K562 (cell line): Measurements from ENCODE around the gene TCP11X2. TPM values are rescaled to one million over a fixed set of nuclear protein-coding genes. Genes with fewer than 3 reads are reported as not detected.
A peak's percentile ranks its signal among the peaks of the same experiment; 100 is the strongest.

ENCODE experiments used
- ATAC-seq: fragments of 200-7000 bp; cut with Tn5 transposase; 3 replicates; pipeline ENCODE4 v1.9.1; 2020; ENCODE audit warnings: moderate library complexity
- BruUV-seq: library from RNA; stranded (reverse); fragments of 400-500 nt; replicated peaks from 2 replicates; lab custom pipeline; 2021; lab: Mats Ljungman, UMichigan
- CTCF ChIA-PET: fragments of 300-600 bp; formaldehyde crosslinking; extraction: SDS; loops from one replicate; lab custom pipeline; 2021; ENCODE audit warnings: low intra/inter-chr PET ratio; lab: Yijun Ruan, JAX
- POLR2A ChIA-PET: fragments of 300-600, 350-650 bp; sonication (Branson Sonifier 250); formaldehyde crosslinking; extraction: SDS; loops from one replicate; lab custom pipeline; 2021; ENCODE audit warnings: antibody characterized with exemption, inconsistent platforms; lab: Yijun Ruan, JAX
- DNase-seq, 4 experiments: peaks; one replicate each; pipeline versions ENCODE4 v3.0.0 to v3.0.0-alpha.2; 2011 to 2018; ENCODE audit warnings: low spot score in 3 of 4, mixed read lengths in 3 of 4; ENCODE audit errors: extremely low read depth in 1 of 4
- FAIRE-seq: peaks from 2 replicates; lab custom pipeline; 2011; peaks lifted over from hg19 to GRCh38; lab: Jason Lieb, UNC
- H2AFZ ChIP-seq: 2 replicates; pipeline ENCODE4 v1.6.0; 2011; ENCODE audit warnings: low read depth, low read length, control low read depth, inconsistent platforms
- H3K27ac ChIP-seq: fragments of 200-600 bp; 3 replicates; pipeline ENCODE4 v1.8.0; 2011; ENCODE audit warnings: low read depth, mild to moderate bottlenecking, control low read depth, inconsistent platforms, low read length, moderate library complexity, mixed read lengths; ENCODE audit errors: extremely low read depth
- H3K27me3 ChIP-seq, 2 experiments: fragments of 300-600 bp in 1 of 2; 2 replicates in 1 of 2; 3 replicates in 1 of 2; pipeline versions ENCODE4 v1.6.0 to v1.8.0; 2011; ENCODE audit warnings: inconsistent platforms in 2 of 2, low read length in 2 of 2, mild to moderate bottlenecking in 1 of 2, mixed read lengths in 1 of 2, moderate library complexity in 1 of 2; ENCODE audit not compliant: control insufficient read depth in 2 of 2, insufficient read depth in 2 of 2
- H3K36me3 ChIP-seq: fragments of 300-600 bp; 3 replicates; pipeline ENCODE4 v1.8.0; 2011; ENCODE audit warnings: mild to moderate bottlenecking, low read length, inconsistent platforms; ENCODE audit not compliant: control insufficient read depth, insufficient read depth
- H3K4me1 ChIP-seq, 2 experiments: fragments of 200-600 bp in 1 of 2; replicated peaks in 1 of 2; 2 replicates in 1 of 2; 3 replicates in 1 of 2; pipeline versions ENCODE4 v1.5.1 to v1.8.0; 2011; ENCODE audit warnings: inconsistent platforms in 2 of 2, low read length in 2 of 2, mild to moderate bottlenecking in 1 of 2, mixed read lengths in 1 of 2, moderate library complexity in 1 of 2; ENCODE audit not compliant: control insufficient read depth in 2 of 2, insufficient read depth in 2 of 2
- H3K4me2 ChIP-seq: 2 replicates; pipeline ENCODE4 v1.6.1; 2011; ENCODE audit warnings: low read length, control low read depth, inconsistent platforms, mixed read lengths; ENCODE audit not compliant: insufficient read depth
- H3K4me3 ChIP-seq: fragments of 200-600 bp; sonication (generic), shearing (Covaris generic); 2 replicates; pipeline ENCODE4 v1.5.1; 2016; ENCODE audit warnings: control low read depth, inconsistent platforms
- H3K79me2 ChIP-seq: fragments of 200-600 bp; 3 replicates; pipeline ENCODE4 v1.8.0; 2011; ENCODE audit warnings: low read length, inconsistent platforms; ENCODE audit not compliant: control insufficient read depth, insufficient read depth
- H3K9ac ChIP-seq, 2 experiments: 2 replicates each; pipeline versions ENCODE4 v1.6.0 to v1.6.1; 2011; ENCODE audit warnings: low read depth in 2 of 2, low read length in 2 of 2, control low read depth in 1 of 2, inconsistent platforms in 1 of 2, mild to moderate bottlenecking in 1 of 2, mixed read lengths in 1 of 2; ENCODE audit not compliant: insufficient read depth in 1 of 2
- H3K9me1 ChIP-seq: one replicate; pipeline ENCODE4 v1.6.0; 2011; ENCODE audit warnings: inconsistent platforms, mild to moderate bottlenecking, low read length, moderate library complexity; ENCODE audit not compliant: control insufficient read depth, insufficient read depth
- H3K9me3 ChIP-seq: replicated peaks from 2 replicates; pipeline ENCODE4 v1.5.1; 2011; ENCODE audit warnings: low read depth, low read length, inconsistent platforms; ENCODE audit not compliant: control insufficient read depth, insufficient read depth
- H4K20me1 ChIP-seq: replicated peaks from 2 replicates; pipeline ENCODE4 v1.6.1; 2011; ENCODE audit warnings: low read length, inconsistent platforms, mixed read lengths; ENCODE audit not compliant: control insufficient read depth, insufficient read depth
- C11orf30 ChIP-seq: fragments of 450-650 bp; IDR thresholded peaks from 2 replicates; pipeline ENCODE4 v1.6.1; 2016; ENCODE audit warnings: low read depth, mild to moderate bottlenecking
- MAFF ChIP-seq: IDR thresholded peaks from 2 replicates; pipeline ENCODE4 v1.6.1; 2012; ENCODE audit warnings: low read length, improper control_type of control experiment
- MAFG ChIP-seq: fragments of 450-650 bp; conservative IDR thresholded peaks from 2 replicates; pipeline ENCODE4 v1.6.1; 2016; ENCODE audit warnings: missing genetic modification characterization, missing compliant biosample characterization
- PCBP2 ChIP-seq: fragments of 200-400 bp; formaldehyde crosslinking; IDR thresholded peaks from 2 replicates; pipeline ENCODE4 v1.6.1; 2018; ENCODE audit warnings: low read length, low read depth, mild to moderate bottlenecking, moderate library complexity; ENCODE audit not compliant: poor library complexity, severe bottlenecking
- ZC3H4 ChIP-seq: sonication (generic); formaldehyde crosslinking; IDR thresholded peaks from 2 replicates; pipeline ENCODE4 v1.9.0; 2021; ENCODE audit warnings: missing genetic modification reagents, borderline replicate concordance
- ZFP36 ChIP-seq: fragments of 150-350 bp; IDR thresholded peaks from 2 replicates; pipeline ENCODE4 v1.6.1; 2018; ENCODE audit warnings: low read length, low read depth; ENCODE audit not compliant: partially characterized antibody
- ZNF316 ChIP-seq: fragments of 450-650 bp; IDR thresholded peaks from 2 replicates; pipeline ENCODE4 v1.6.1; 2016
- WGBS: fragments of 100-300 bp; shearing (Covaris generic); methylation state at CpG from one replicate; pipeline ENCODE4 v1.1.6; 2016; ENCODE audit warnings: low coverage, mixed read lengths; ENCODE audit not compliant: insufficient coverage; ENCODE audit errors: missing lambda C conversion rate; 5-methylcytosine and 5-hydroxymethylcytosine counted together
- in situ Hi-C: fragments of 300-500 bp; cut with MboI; formaldehyde crosslinking; loops from 4 replicates; pipeline ENCODE4 v1.15.0; 2018; ENCODE audit warnings: inconsistent platforms, mixed read lengths
- intact Hi-C: fragments of 100-400 bp; cut with micrococcal nuclease; formaldehyde crosslinking; loops from 2 replicates; pipeline ENCODE4 v1.14.2; 2022
- polyA plus RNA-seq, 8 experiments: library from polyadenylated mRNA; depleted of rRNA in 4 of 8; stranded (reverse) in 5 of 8; unstranded in 3 of 8; fragments of >200 nt; fragmentation: Nextera tagmentation in 2 of 8; fragmentation: Illumina TruSeq in 1 of 8; extraction: Ambion mirVana in 2 of 8; extraction: Trizol in 1 of 8; gene quantifications; 2 replicates each; pipeline versions ENCODE4 v1.2.1 to v1.2.3, GENCODE V29; 2011 to 2014; ENCODE audit warnings: inconsistent platforms in 1 of 8, missing spikeins in 1 of 8
- total RNA-seq, 7 experiments: library from RNA; depleted of rRNA in 6 of 7; stranded (reverse); fragments of >200 nt in 6 of 7; fragmentation: Illumina TruSeq in 2 of 7; extraction: Trizol in 2 of 7; gene quantifications; 2 replicates each; pipeline versions ENCODE4 v1.2.1 to v1.2.3, GENCODE V29; 2011 to 2021; ENCODE audit warnings: low replicate concordance in 1 of 7

The TCP11X2 gene
- total and polyA plus RNA-seq, 9 of the 15 experiments (the other 6 are each of a cell fraction or from before 2014, with no cell fraction given): not detected

DNA sequence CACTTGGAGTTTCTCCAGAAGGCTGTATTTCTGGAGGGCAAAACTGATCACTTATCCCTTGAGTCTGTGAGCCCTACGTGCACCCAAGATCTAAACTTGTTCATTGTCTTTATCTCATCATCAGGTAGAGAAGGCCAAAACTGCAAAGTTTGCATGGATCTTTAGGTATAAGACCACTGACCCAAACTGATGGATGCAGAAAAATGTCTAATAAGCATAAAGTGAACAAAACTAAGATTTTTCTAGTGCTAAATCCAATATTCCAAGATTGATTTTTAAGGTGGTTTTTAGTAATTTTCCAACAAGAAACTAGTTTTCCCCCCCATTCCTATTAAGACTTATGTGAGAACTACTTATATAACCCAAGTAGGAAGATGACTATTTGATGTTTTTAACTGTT lies 42.9 kb upstream of the TCP11X2 start:
- ATAC-seq: no peak
- intact Hi-C loops: no loop called here
- CTCF ChIA-PET: no interaction called here
- no peaks in the 10 kb centered on the region for H4K20me1 ChIP-seq
- H3K36me3 ChIP-seq: no peaks in the 10 kb centered on the region
- H3K27ac ChIP-seq: no peak overlapping the region
- no peak overlapping the region for H3K4me3 ChIP-seq
- in situ Hi-C loops: no loop called here
- BruUV-seq: no TSS peak
- no peak for FAIRE-seq
- no peaks in the 10 kb centered on the region for H3K79me2 ChIP-seq
- DNase-seq: no peak
- H3K9ac ChIP-seq: no peak overlapping the region
- TF ChIP-seq PCBP2 (no peak), MAFG (tag) (0 out of 2 replicates have a peak, but pooled peaks have one; percentile 34), ZNF316 (peak; percentile 63; the same call in 1 of the 2 replicates), C11orf30 (0 out of 2 replicates have a peak, but pooled peaks have one; percentile 25), MAFF (0 out of 2 replicates have a peak, but pooled peaks have one; percentile 19)
- TF ChIP-seq, all 486 proteins: peak for 4
- H3K4me1 ChIP-seq: peaks cover 0 to 6% of the 10 kb centered on the region in 2 experiments; a peak in 2 of 5 replicates
- POLR2A ChIA-PET: no interaction called here
- 20% methylated on average over 1 of the region's 1 CpG for WGBS
- peaks cover 2 to 7% of the 10 kb centered on the region in 2 experiments; a peak in 3 of 5 replicates for H3K27me3 ChIP-seq
- no peak overlapping the region for H3K4me2 ChIP-seq
- no peaks in the 10 kb centered on the region for H3K9me1 ChIP-seq
- H3K9me3 ChIP-seq: no peaks in the 10 kb centered on the region
- no peak overlapping the region for H2AFZ ChIP-seq

GRCh38 chrX:102498732-102499131 lies 27.1 kb upstream of the TCP11X2 start:
- 0% methylated on average over 1 of the region's 2 CpGs for WGBS
- intact Hi-C loops: no loop called here
- H3K27ac ChIP-seq: no peak overlapping the region

More at GRCh38 chrX:102498732-102499131, 27.1 kb upstream of the TCP11X2 start:
- ChIA-PET POLR2A (no interaction called here), CTCF (no interaction called here)
- in situ Hi-C loops: no loop called here
- Histone ChIP-seq H2AFZ (no peak overlapping the region), H3K9ac (no peak overlapping the region), H3K9me3 (no peaks in the 10 kb centered on the region), H3K36me3 (no peaks in the 10 kb centered on the region), H3K4me2 (no peak overlapping the region), H3K79me2 (no peaks in the 10 kb centered on the region), H3K4me1 (no peaks in the 10 kb centered on the region), H3K4me3 (no peak overlapping the region), H4K20me1 (no peaks in the 10 kb centered on the region), H3K9me1 (no peaks in the 10 kb centered on the region), H3K27me3 (no peaks in the 10 kb centered on the region)
- ATAC-seq (no peak), DNase-seq (no peak), FAIRE-seq (no peak)
- TF ChIP-seq ZC3H4 (CRISPR knock-in tag) (no peak), ZFP36 (peak; percentile 41)
- BruUV-seq: no TSS peak
